Uterus (tissue), 4 donors: ENCODE data around the gene FARS2. TPM values are rescaled to one million over a fixed set of nuclear protein-coding genes. Genes with fewer than 3 reads are reported as not detected.

Experiments used
- DNase-seq, 2 donors: peaks; one replicate each; pipeline ENCODE4 v3.0.0-alpha.2; 2019 to 2020
- H3K27ac ChIP-seq, 2 donors: fragments of 200-600 bp; sonication (generic); 1 replicate in 1 of 2; 2 replicates in 1 of 2; pipeline ENCODE4 v1.5.1; 2016 to 2018
- H3K27me3 ChIP-seq, 2 donors: fragments of 200-600 bp; sonication (generic); one replicate each; pipeline ENCODE4 v1.5.1; 2018 to 2019; ENCODE audit warnings: control low read depth in 1 of 2
- H3K36me3 ChIP-seq, 2 donors: fragments of 200-600 bp; sonication (generic); one replicate each; pipeline ENCODE4 v1.5.1; 2019; ENCODE audit warnings: control low read depth in 1 of 2
- H3K4me1 ChIP-seq, 2 donors: fragments of 200-600 bp; sonication (generic); one replicate each; pipeline ENCODE4 v1.5.1; 2018 to 2019; ENCODE audit warnings: control low read depth in 1 of 2
- H3K4me3 ChIP-seq, 2 donors: fragments of 200-600 bp; sonication (generic); 1 replicate in 1 of 2; 2 replicates in 1 of 2; pipeline ENCODE4 v1.5.1; 2018 to 2019; ENCODE audit warnings: mild to moderate bottlenecking in 1 of 2
- H3K9me3 ChIP-seq, 2 donors: fragments of 200-600 bp; sonication (generic); one replicate each; pipeline ENCODE4 v1.5.1; 2019; ENCODE audit warnings: control low read depth in 1 of 2
- CTCF ChIP-seq, 4 experiments: fragments of 200-600 bp in 2 of 4; fragments of 450-650 bp in 2 of 4; sonication (generic) in 2 of 4; IDR thresholded peaks; one replicate each; pipeline ENCODE4 v1.5.1; 2016 to 2019; ENCODE audit warnings: antibody characterized with exemption in 4 of 4, mild to moderate bottlenecking in 2 of 4, moderate library complexity in 1 of 4
- POLR2A ChIP-seq, 2 donors: fragments of 450-650 bp; IDR thresholded peaks; one replicate each; pipeline ENCODE4 v1.6.1; 2016; ENCODE audit warnings: antibody characterized with exemption in 2 of 2, mild to moderate bottlenecking in 1 of 2, moderate library complexity in 1 of 2
- intact Hi-C: fragments of 100-400 bp; cut with DNase I; formaldehyde crosslinking; loops from one replicate; pipeline ENCODE4 v1.15.1; 2023; ENCODE audit warnings: low total_unique reads
- total RNA-seq, 4 donors: library from RNA; depleted of rRNA in 3 of 4; stranded (reverse); fragments of >200 nt in 3 of 4; gene quantifications; one replicate each; pipeline versions ENCODE4 v1.1.0 to v1.2.4, GENCODE V29; 2014 to 2023
- donor health status: DM: yes; HTN: yes; CAD: no.

FARS2 gene
- total RNA-seq, 4 donors from 2014 or later = 14.4 to 32.5 (median 25.6) TPM

GRCh38 chr6:5248302-5249098, 12.8 kb upstream of the FARS2 start:
- H3K4me3 ChIP-seq = no peak overlapping the region
- DNase-seq = no peak
- no peaks in the 10 kb centered on the region for H3K36me3 ChIP-seq
- H3K27ac ChIP-seq = no peak overlapping the region
- TF ChIP-seq POLR2A (IDR thresholded peaks at IDR 0.05) = no peak
- no peak for TF ChIP-seq CTCF (IDR thresholded peaks at IDR 0.05)
- H3K9me3 ChIP-seq = no peaks in the 10 kb centered on the region
- no peaks in the 10 kb centered on the region for H3K4me1 ChIP-seq
- H3K27me3 ChIP-seq = no peaks in the 10 kb centered on the region
- intact Hi-C loops = no loop called here

GRCh38 chr6:5249451-5250122, 11.7 kb upstream of the FARS2 start:
- intact Hi-C loops = no loop called here
- Histone ChIP-seq H3K4me3 (no peak overlapping the region), H3K27ac (no peak overlapping the region), H3K9me3 (no peaks in the 10 kb centered on the region), H3K27me3 (no peaks in the 10 kb centered on the region), H3K4me1 (no peaks in the 10 kb centered on the region), H3K36me3 (no peaks in the 10 kb centered on the region)
- TF ChIP-seq CTCF (IDR thresholded peaks at IDR 0.05) = no peak
- no peak for TF ChIP-seq POLR2A (IDR thresholded peaks at IDR 0.05)
- no peak for DNase-seq

- intact Hi-C loops = no loop called here
- Histone ChIP-seq H3K9me3 (no peaks in the 10 kb centered on the region), H3K4me3 (no peak overlapping the region), H3K27me3 (no peaks in the 10 kb centered on the region), H3K4me1 (no peaks in the 10 kb centered on the region), H3K36me3 (no peaks in the 10 kb centered on the region), H3K27ac (no peak overlapping the region)
- TF ChIP-seq POLR2A (IDR thresholded peaks at IDR 0.05) = no peak
- no peak for TF ChIP-seq CTCF (IDR thresholded peaks at IDR 0.05)
- no peak for DNase-seq
Observed at GRCh38 chr6:5250451-5250850, 10.9 kb upstream of the FARS2 start.

- no peak overlapping the region for H3K4me3 ChIP-seq
- H3K4me1 ChIP-seq = no peaks in the 10 kb centered on the region
- H3K9me3 ChIP-seq = no peaks in the 10 kb centered on the region
- DNase-seq = no peak
- intact Hi-C loops = no loop called here
- no peak for TF ChIP-seq CTCF (IDR thresholded peaks at IDR 0.05)
- no peak for TF ChIP-seq POLR2A (IDR thresholded peaks at IDR 0.05)
- H3K36me3 ChIP-seq = no peaks in the 10 kb centered on the region
- no peak overlapping the region for H3K27ac ChIP-seq
- no peaks in the 10 kb centered on the region for H3K27me3 ChIP-seq
Observed at GRCh38 chr6:5250911-5251310, 10.4 kb upstream of the FARS2 start.

DNA sequence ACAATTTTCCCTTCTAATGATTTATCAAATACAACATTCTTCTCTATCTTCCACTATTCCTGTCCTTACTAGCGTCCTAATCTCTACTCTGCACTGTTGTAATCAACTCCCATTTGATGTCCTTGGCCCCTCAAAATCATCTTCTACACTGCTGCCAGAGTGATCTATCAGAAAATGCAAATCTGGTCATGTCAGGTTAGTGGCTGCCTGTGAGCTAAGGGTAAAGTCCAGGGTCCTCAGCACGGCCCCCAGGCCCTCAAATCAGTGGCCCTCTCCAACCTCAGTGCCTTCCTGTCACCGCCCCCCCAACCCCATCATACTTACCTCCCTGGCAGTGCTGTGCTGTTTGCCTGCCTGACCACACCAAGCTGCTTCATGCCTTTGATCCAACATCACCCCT, 4.4 kb upstream of the FARS2 start:
- Histone ChIP-seq H3K4me1 (peaks cover 0 to 8% of the 10 kb centered on the region in 2 donors), H3K9me3 (no peaks in the 10 kb centered on the region), H3K27me3 (no peaks in the 10 kb centered on the region), H3K36me3 (no peaks in the 10 kb centered on the region), H3K27ac (no peak overlapping the region), H3K4me3 (no peak overlapping the region)
- no peak for DNase-seq
- intact Hi-C loops = no loop called here
- TF ChIP-seq POLR2A (IDR thresholded peaks at IDR 0.05) = no peak
- TF ChIP-seq CTCF (IDR thresholded peaks at IDR 0.05) = no peak
